ENCODE data around the gene SNAPC4. TPM values are rescaled to one million over a fixed set of nuclear protein-coding genes. Genes with fewer than 3 reads are reported as not detected.

SNAPC4 gene
- total and polyA plus RNA-seq, 9 of the 15 experiments (the other 6 are each of a cell fraction or from before 2014, with no cell fraction given): 0.21 to 21.8 (median 8.8) TPM

DNA sequence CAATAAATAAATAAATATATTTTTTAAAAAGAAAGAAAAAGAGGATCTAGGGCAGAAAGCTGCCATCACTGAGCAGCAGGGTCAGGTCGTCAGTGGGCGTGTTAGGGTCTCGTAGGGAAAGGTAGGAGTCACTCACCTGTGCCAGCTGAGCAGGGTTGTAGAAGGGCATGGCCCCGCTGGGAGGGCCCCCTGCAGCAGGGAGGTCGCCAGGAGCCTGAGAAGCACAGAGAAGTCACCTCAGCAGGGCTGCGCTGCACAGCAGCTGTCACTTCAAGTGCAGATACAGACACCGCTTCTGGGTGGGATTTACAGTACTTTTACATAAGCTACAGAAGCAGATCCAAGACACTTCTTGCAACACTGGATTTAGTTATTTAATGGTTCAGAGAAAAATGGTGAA, 43.7 kb upstream of the SNAPC4 start:
- intact Hi-C loops (cut with micrococcal nuclease): no loop called here
- H3K4me1 ChIP-seq (replicated peaks in 1 of 2; ENCODE audit: control insufficient read depth in 2 of 2, insufficient read depth in 2 of 2, low read length in 2 of 2): peaks cover 4 to 23% of the 10 kb centered on the region in 2 experiments; a peak in 3 of 5 replicates
- ATAC-seq (no peak), FAIRE-seq (no peak), DNase-seq (ENCODE audit: extremely low read depth in 1 of 4, low spot score in 3 of 4) (no peak)
- H3K79me2 ChIP-seq (ENCODE audit: control insufficient read depth, insufficient read depth, low read length): peaks cover 9% of the 10 kb centered on the region
- peaks cover 78% of the 10 kb centered on the region for H3K36me3 ChIP-seq (ENCODE audit: control insufficient read depth, insufficient read depth, low read length)
- TF ChIP-seq ARHGAP35 (IDR thresholded peaks at IDR 0.05; ENCODE audit: partially characterized antibody): no peak
- TF ChIP-seq ZNF277 (CRISPR knock-in tag; IDR thresholded peaks at IDR 0.05; ENCODE audit: borderline replicate concordance): no peak
- TF ChIP-seq ZNF133 (CRISPR knock-in tag; IDR thresholded peaks at IDR 0.05): no peak
- TF ChIP-seq PTBP1 (IDR thresholded peaks at IDR 0.05; ENCODE audit: low read depth, low read length): no peak
- TF ChIP-seq E2F4 (CRISPR knock-in tag; IDR thresholded peaks at IDR 0.05; ENCODE audit: low read depth): no peak
- TF ChIP-seq MAX (CRISPR knock-in tag; IDR thresholded peaks at IDR 0.05): no peak
- TF ChIP-seq SMARCE1 (IDR thresholded peaks at IDR 0.05): no peak
- TF ChIP-seq MAFK (IDR thresholded peaks at IDR 0.05; ENCODE audit: low read length): no peak
- no peak for TF ChIP-seq KDM2B (CRISPR knock-in tag; IDR thresholded peaks at IDR 0.05)
- TF ChIP-seq, protein P1, sequence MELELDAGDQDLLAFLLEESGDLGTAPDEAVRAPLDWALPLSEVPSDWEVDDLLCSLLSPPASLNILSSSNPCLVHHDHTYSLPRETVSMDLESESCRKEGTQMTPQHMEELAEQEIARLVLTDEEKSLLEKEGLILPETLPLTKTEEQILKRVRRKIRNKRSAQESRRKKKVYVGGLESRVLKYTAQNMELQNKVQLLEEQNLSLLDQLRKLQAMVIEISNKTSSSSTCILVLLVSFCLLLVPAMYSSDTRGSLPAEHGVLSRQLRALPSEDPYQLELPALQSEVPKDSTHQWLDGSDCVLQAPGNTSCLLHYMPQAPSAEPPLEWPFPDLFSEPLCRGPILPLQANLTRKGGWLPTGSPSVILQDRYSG (tag; conservative IDR thresholded peaks at IDR 0.05; ENCODE audit: low read depth): no peak
- TF ChIP-seq E2F6 (IDR thresholded peaks at IDR 0.05; ENCODE audit: borderline replicate concordance in 1 of 2, extremely low read depth in 1 of 2, insufficient read depth in 1 of 2, insufficient read length in 1 of 2, low read depth in 1 of 2, low read length in 1 of 2, poor library complexity in 1 of 2, severe bottlenecking in 1 of 2): no peak
- no peak for TF ChIP-seq NR2F6 (CRISPR knock-in tag; IDR thresholded peaks at IDR 0.05)
- H3K4me2 ChIP-seq (ENCODE audit: insufficient read depth, low read length): no peak overlapping the region
- in situ Hi-C loops (cut with MboI): no loop called here
- H4K20me1 ChIP-seq (replicated peaks; ENCODE audit: control insufficient read depth, insufficient read depth, low read length): peaks cover 16% of the 10 kb centered on the region
- no peaks in the 10 kb centered on the region for H3K27me3 ChIP-seq (ENCODE audit: control insufficient read depth in 2 of 2, insufficient read depth in 2 of 2, low read length in 2 of 2)
- BruUV-seq (replicated peaks): no TSS peak
- no peak overlapping the region for H3K27ac ChIP-seq (ENCODE audit: extremely low read depth, low read depth, low read length)
- CTCF ChIA-PET (ENCODE audit: low intra/inter-chr PET ratio): no interaction called here
- H3K9me3 ChIP-seq (replicated peaks; ENCODE audit: control insufficient read depth, insufficient read depth, low read depth, low read length): no peaks in the 10 kb centered on the region
- POLR2A ChIA-PET: interaction anchor here (0.7 to 1.9 kb wide), 2 partner anchors 10 to 20 kb away, joined by 3 to 5 read pairs; no protein-coding TSS in a partner anchor
- 89% methylated on average over 6 of the region's 7 CpGs for WGBS (ENCODE audit: insufficient coverage, low coverage, missing lambda C conversion rate)
- H2AFZ ChIP-seq (ENCODE audit: low read depth, low read length): no peak overlapping the region
- H3K9me1 ChIP-seq (ENCODE audit: control insufficient read depth, insufficient read depth, low read length): peaks cover 11% of the 10 kb centered on the region
- H3K9ac ChIP-seq (ENCODE audit: insufficient read depth in 1 of 2, low read depth in 2 of 2, low read length in 2 of 2): peak overlapping the region in 1 of 2 experiments; percentile 55; a peak in 1 of 4 replicates
- H3K4me3 ChIP-seq: no peak overlapping the region
